Thoracic aorta (tissue), 2 donors: ENCODE results near the gene CEP85L. TPM values are rescaled to one million over a fixed set of nuclear protein-coding genes. Genes with fewer than 3 reads are reported as not detected.
"Not testable (repeated sequence)": the region's sequence is repeated elsewhere in the genome, so short reads cannot be mapped to it uniquely, and the experiment has no call there.

ENCODE experiments used
- ATAC-seq: fragments of 150-250 bp; one replicate; pipeline ENCODE4 v1.8.0; 2017; ENCODE audit warnings: low read depth; ENCODE audit not compliant: insufficient number of reproducible peaks, low FRiP score
- DNase-seq: peaks from one replicate; pipeline ENCODE4 v3.0.0-alpha.2; 2020; ENCODE audit warnings: low spot score
- H3K27ac ChIP-seq, 2 donors: fragments of 200-600 bp; sonication (generic); 1 replicate in 1 of 2; 2 replicates in 1 of 2; pipeline ENCODE4 v1.5.1; 2016; ENCODE audit warnings: mild to moderate bottlenecking in 2 of 2, moderate library complexity in 2 of 2
- H3K27me3 ChIP-seq: fragments of 200-600 bp; sonication (generic); replicated peaks from 2 replicates; pipeline ENCODE4 v1.6.0; 2016; ENCODE audit warnings: mild to moderate bottlenecking; ENCODE audit not compliant: insufficient read depth
- H3K36me3 ChIP-seq: fragments of 200-600 bp; sonication (generic); one replicate; pipeline ENCODE4 v1.5.1; 2016
- H3K4me1 ChIP-seq, 2 donors: fragments of 200-600 bp; sonication (generic); 1 replicate in 1 of 2; 2 replicates in 1 of 2; pipeline versions ENCODE4 v1.5.1 to v1.6.0; 2016; ENCODE audit warnings: low read depth in 2 of 2, mild to moderate bottlenecking in 1 of 2; ENCODE audit not compliant: control insufficient read depth in 1 of 2
- H3K4me3 ChIP-seq: fragments of 200-600 bp; sonication (generic); 2 replicates; pipeline ENCODE4 v1.5.1; 2016; ENCODE audit warnings: mild to moderate bottlenecking
- H3K9me3 ChIP-seq: fragments of 200-600 bp; sonication (generic); 2 replicates; pipeline ENCODE4 v1.5.1; 2016
- CTCF ChIP-seq: fragments of 200-600 bp; sonication (generic); IDR thresholded peaks from one replicate; pipeline ENCODE4 v1.5.1; 2019; ENCODE audit warnings: antibody characterized with exemption
- total RNA-seq, 2 donors: library from RNA; depleted of rRNA; stranded (reverse); fragments of >200 nt; gene quantifications; one replicate each; pipeline versions ENCODE4 v1.1.0 to v1.2.3, GENCODE V29; 2016

Gene CEP85L
- total RNA-seq, 2 donors from 2014 or later = 13.3 to 22.7 TPM

GRCh38 chr6:118451839-118452238 is 199.6 kb downstream of the CEP85L start:
- no peak for TF ChIP-seq CTCF
- no peak for DNase-seq
- peaks cover 49% of the 10 kb centered on the region for H3K9me3 ChIP-seq
- no peak overlapping the region for H3K27ac ChIP-seq
- H3K4me1 ChIP-seq = no peaks in the 10 kb centered on the region
- no peaks in the 10 kb centered on the region for H3K27me3 ChIP-seq
- ATAC-seq = no peak
- H3K4me3 ChIP-seq = no peak overlapping the region
- no peaks in the 10 kb centered on the region for H3K36me3 ChIP-seq

- Histone ChIP-seq H3K9me3 (peaks cover 15% of the 10 kb centered on the region), H3K4me1 (peaks cover 0 to 6% of the 10 kb centered on the region in 2 donors), H3K36me3 (no peaks in the 10 kb centered on the region), H3K4me3 (no peak overlapping the region), H3K27ac (no peak overlapping the region), H3K27me3 (no peaks in the 10 kb centered on the region)
- no peak for ATAC-seq
- TF ChIP-seq CTCF = no peak
- no peak for DNase-seq
These were observed 206.6 kb downstream of the CEP85L start for GRCh38 chr6:118444796-118445195.

- TF ChIP-seq CTCF = no peak
- Histone ChIP-seq H3K36me3 (no peaks in the 10 kb centered on the region), H3K9me3 (peaks cover 10% of the 10 kb centered on the region), H3K27me3 (no peaks in the 10 kb centered on the region), H3K4me3 (no peak overlapping the region), H3K27ac (no peak overlapping the region), H3K4me1 (no peaks in the 10 kb centered on the region)
- DNase-seq (no peak), ATAC-seq (no peak)
These were observed 214.9 kb downstream of the CEP85L start for GRCh38 chr6:118436482-118436881.

GRCh38 chr6:118434147-118434546 is 217.2 kb downstream of the CEP85L start:
- H3K27me3 ChIP-seq, ATAC-seq, H3K9me3 ChIP-seq: not testable (repeated sequence)

GRCh38 chr6:118421312-118421711 is 230.1 kb downstream of the CEP85L start:
- not testable (repeated sequence) for H3K4me3 ChIP-seq, H3K4me1 ChIP-seq, H3K27me3 ChIP-seq, ATAC-seq, H3K27ac ChIP-seq, DNase-seq, H3K9me3 ChIP-seq, H3K36me3 ChIP-seq

More at GRCh38 chr6:118434147-118434546, 217.2 kb downstream of the CEP85L start:
- not testable (repeated sequence) for DNase-seq, H3K4me1 ChIP-seq, H3K27ac ChIP-seq, H3K36me3 ChIP-seq, H3K4me3 ChIP-seq

- Histone ChIP-seq H3K4me1 (peaks cover 0 to 12% of the 10 kb centered on the region in 2 donors), H3K27ac (no peak overlapping the region), H3K9me3 (no peaks in the 10 kb centered on the region), H3K27me3 (no peaks in the 10 kb centered on the region), H3K36me3 (no peaks in the 10 kb centered on the region), H3K4me3 (no peak overlapping the region)
- ATAC-seq = no peak
- DNase-seq = no peak
- TF ChIP-seq CTCF = no peak
These were observed 231.7 kb downstream of the CEP85L start for GRCh38 chr6:118419448-118420394.

Other genes starting within 250 kb of the CEP85L start
- gene PLN, start 103.3 kb downstream of the CEP85L start, total RNA-seq = 100 to 1,000 TPM; 382 to 468 TPM
- gene ASF1A, start 242.6 kb upstream of the CEP85L start, total RNA-seq = 10 to 100 TPM in 1 of 2 donors, 1 to 10 TPM in 1; 7.7 to 11.1 TPM